HG02610 (cell line): ENCODE data around the gene CTR9.
A peak's percentile ranks its signal among the peaks of the same experiment; 100 is the strongest.

Experiments used
- ATAC-seq: cut with Tn5 transposase; IDR thresholded peaks from one replicate; pipeline ENCODE4 v1.9.1; 2021; ENCODE audit warnings: mild to moderate bottlenecking, moderate library complexity; ENCODE audit not compliant: unreplicated experiment

CTR9 gene

GRCh38 chr11:10742460-10743208 is 8.4 kb upstream of the CTR9 start:
- peak; percentile 71 for ATAC-seq

- no peak for ATAC-seq
Observed at GRCh38 chr11:10743354-10744000, 7.6 kb upstream of the CTR9 start.

GRCh38 chr11:10744206-10744605 is 6.8 kb upstream of the CTR9 start:
- no peak for ATAC-seq

DNA sequence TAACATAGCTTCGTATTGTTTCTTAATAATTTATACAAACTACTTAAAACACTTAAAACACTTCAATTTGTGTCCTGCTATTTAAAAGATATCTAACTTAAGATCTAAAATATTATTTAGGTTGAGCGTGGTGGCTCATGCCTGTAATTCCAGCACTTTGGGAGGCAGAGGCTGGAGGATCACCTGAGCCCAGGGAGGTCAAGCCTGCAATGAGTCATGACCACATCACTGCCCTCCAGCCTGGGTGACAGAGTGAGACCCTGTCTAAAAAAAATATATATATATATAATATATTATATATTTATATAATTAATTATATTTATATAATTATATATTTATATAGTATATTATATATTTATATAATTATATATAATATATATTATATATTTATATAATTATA is 4.2 kb upstream of the CTR9 start:
- ATAC-seq: no peak

DNA sequence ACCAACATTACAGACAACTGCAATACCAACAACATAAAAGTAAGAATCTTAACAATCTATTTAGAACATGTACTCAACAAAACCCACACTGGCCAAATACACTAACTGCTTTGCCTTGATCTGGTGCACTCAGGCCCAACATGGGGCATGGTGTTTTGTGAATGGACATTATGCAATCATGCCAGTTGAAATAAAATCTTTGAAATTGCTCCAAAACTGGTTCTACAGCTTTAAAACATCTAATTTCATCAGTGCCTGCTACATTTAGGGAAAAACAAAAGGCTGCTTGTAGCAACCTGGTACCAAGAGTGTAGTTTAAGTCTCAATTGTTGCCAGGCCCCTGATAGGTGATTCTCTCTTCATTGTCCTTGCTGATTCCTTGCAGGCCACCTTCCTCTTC is 3.3 kb upstream of the CTR9 start:
- no peak for ATAC-seq

DNA sequence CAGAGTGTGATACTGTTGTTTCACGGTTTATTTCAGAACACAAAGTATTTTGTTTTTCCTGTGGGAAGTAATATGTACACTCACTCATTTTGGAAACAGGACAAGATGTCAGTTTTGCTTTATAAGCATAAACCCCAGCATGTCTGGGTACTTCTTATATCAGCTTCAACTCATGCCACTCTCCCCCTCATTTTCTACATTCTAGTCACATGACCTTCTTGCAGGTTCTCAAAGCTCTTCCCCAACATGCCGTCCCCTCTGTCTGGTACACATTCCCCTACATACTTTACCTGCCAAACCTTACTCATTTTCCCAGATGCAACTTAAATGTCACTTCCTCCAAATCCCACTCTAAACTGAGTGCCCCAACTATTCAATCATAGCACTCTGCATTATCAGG is 1.6 kb upstream of the CTR9 start:
- ATAC-seq: no peak

DNA sequence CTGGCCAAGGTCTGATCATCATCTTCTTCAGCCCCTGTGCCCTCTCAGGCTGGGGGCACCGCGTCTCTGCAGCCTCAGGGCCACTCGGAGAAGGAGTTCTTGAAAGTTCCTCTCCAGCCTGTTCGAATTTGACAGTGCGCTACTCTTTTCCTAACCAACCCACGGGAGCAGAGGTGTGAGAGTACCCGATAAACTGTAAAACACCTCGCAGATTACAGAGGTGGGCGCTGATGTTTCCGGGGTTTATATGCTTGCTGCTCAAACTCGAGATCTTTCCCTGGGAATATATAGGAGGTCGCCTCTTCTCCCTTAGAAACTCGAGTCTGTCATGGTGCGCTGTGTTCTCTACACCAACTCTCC is 515 bp downstream of the CTR9 start:
- no peak for ATAC-seq

DNA sequence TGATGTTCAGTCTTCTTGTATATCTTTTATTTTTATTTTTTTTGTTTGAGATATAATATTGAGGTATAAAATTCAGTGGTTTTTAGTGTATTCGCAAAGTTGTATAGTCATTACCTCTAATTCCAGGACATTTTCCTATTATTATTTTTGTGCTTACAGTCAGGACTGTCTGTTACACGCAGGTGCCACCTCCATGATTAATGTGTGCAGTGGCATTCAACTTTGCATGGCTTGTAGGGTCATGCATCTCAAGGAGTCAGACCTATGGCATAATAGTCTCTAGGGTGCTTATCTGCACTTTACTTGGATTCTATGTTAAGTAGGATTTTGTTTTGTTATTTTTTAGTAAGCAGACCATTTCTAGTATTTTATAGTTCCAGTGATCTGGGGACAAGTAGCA is 1.0 kb downstream of the CTR9 start:
- no peak for ATAC-seq

GRCh38 chr11:10752486-10752885 is 1.4 kb downstream of the CTR9 start:
- ATAC-seq: no peak

DNA sequence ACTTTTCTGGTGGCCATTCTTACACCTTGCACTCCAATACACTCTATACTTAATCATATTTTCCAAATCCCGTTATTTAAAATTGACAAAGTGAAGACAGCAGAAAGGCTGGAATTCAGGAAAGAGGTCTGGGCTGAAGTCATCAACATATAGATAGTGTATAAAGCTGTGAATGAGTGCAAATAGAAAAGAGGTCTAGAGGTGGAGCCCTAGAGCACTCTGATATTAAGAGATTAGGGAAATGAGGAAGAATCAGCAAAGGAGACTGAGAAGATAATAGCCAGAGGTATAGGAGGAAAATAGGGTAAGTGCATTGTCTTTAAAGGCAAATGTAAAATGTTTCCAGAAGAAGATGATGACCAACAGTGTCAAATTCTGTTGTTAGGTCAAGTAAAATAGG is 7.9 kb downstream of the CTR9 start:
- no peak for ATAC-seq

- ATAC-seq: no peak
Observed at GRCh38 chr11:10761085-10761698, 10.1 kb downstream of the CTR9 start.

DNA sequence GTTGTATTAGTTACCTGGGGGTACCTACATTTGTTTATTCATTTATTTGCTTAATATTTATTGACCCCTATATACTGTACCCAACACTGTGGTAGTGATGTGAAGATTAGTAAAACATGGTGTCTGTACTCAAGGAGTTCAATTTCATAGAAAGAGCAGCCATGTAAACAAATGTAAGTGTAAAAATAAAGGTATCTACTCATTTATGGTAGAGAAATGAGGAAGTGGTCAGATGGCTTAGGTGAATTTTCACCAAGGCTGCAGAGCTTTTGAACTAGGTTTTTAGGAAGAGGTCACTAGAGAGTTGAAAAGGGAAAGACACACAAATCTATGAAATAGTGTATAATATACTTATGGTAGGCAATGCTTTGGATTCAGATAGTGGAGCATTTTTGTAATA is 11.1 kb downstream of the CTR9 start:
- peak; percentile 91 for ATAC-seq

GRCh38 chr11:10762913-10763421 is 11.9 kb downstream of the CTR9 start:
- ATAC-seq: no peak

GRCh38 chr11:10763766-10764165 is 12.7 kb downstream of the CTR9 start:
- no peak for ATAC-seq

DNA sequence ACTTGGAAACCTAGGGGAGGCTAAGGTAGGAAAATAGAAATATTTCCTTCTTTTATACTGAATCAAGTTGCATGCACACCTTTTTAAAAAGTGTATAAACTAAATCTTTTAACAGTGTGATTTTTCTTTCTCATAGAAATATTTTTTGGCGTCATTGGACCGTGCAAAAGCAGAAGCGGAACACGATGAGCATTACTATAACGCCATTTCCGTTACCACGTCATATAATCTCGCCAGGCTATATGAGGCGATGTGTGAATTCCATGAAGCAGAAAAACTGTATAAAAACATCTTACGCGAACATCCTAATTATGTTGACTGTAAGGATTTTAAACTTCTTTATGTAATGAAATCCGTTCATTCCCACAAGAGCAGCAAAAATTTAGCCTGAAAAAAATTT is 13.4 kb downstream of the CTR9 start:
- no peak for ATAC-seq

DNA sequence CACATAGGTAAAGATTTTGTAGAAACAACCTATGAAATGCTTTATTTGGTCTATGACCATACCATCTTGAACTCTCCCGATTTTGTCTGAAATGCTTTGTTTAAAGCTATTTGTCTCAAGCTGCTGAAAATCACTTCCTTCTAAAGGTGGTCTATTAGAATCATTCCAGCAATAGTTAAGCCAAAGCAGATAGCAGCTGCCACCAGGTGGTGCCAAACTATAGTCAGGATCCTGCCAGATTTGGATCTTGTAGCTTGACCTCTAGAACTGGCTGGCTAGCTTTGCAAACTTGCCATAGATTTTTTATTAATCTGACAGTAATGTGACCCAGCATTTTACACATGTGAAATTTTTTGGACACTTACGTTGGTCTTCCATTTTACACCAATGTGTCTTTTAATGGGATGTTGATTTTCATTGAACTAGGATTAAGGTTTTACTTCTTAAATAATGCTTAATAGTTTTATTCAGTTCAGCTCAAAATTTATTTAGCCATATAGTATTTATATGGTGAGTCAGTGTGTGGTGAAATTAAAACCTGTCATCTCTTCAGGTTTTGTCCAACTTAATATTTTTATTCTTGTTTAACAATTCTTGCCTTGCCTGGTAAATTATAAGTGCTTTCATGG is 19.7 kb downstream of the CTR9 start:
- ATAC-seq: no peak

- no peak for ATAC-seq
Observed at GRCh38 chr11:10771457-10771856, 20.4 kb downstream of the CTR9 start.

DNA sequence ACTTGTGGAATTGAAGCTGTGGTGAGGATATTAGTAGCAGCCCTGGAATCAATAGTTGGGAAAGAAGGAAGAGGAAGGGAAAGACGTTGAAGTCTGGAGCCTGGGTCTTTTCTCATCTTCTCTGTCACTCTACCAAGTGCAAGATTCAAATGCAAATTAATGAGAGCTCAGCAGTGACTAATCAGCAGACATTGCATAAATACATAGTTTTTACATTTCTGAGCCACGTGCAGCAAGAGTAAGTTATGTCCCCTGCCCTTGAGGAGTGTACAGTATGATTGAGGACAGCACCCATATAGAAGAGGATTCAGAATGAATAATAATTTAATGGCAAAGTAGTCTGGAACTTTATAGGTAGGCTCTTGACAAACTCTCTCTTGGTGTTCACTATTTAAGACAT is 23.8 kb downstream of the CTR9 start:
- ATAC-seq: no peak

GRCh38 chr11:10777393-10777793 is 26.3 kb downstream of the CTR9 start:
- no peak for ATAC-seq

DNA sequence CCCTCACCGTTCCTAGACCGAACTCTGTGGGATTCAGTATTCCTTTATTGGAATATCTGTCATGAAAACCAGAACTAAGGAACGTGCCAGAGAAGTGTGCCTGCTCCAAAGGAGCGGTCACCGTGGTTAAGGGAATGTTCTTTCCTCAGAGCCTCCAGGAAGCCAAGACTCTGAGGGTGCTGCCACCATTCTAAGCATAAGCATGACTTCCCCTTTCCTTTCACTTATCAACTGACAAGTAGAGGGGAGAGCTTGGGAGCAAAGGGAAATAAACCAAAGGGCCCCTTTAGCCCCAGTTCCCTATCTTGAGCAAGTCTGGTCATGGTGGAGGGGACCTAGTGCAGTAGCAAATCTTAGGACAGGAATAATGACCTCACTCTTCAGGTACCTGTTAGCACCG is 26.8 kb downstream of the CTR9 start:
- no peak for ATAC-seq

DNA sequence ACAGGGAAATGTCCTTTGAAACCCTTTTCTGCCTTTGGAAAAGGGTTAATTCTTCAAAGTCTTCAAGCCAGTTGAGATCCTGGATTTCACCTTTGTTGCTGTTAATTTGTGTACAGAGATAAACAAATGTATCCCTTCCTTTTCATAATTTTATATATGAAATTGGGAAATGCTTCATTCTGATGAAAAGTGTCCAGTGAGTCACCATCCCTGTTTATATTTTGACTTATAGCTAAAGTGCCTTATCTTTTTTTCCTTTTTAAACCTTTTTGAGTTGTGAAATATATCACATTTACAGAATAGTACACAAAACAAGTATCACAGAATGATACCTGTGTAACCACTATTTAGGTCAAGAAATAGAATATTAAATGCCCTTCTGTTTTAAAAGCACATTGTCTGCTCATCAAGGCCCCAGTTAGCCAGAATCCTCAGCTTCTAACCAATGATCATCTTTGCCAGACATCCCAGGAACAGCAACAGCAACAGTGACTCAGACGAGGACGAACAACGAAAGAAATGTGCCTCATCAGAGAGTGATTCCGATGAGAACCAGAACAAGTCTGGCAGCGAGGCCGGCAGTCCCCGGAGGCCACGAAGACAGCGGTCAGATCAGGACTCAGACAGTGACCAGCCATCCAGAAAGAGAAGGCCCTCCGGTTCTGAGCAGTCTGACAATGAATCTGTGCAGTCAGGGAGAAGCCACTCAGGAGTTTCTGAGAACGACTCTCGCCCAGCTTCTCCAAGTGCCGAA is 27.3 kb downstream of the CTR9 start:
- ATAC-seq: no peak
